ENCODE data around the gene NXPH1.
A peak's percentile ranks its signal among the peaks of the same experiment; 100 is the strongest.

Gene NXPH1

GRCh38 chr7:8441106-8441965, 7.9 kb downstream of the NXPH1 start:
- Histone ChIP-seq H3K36me3 (ENCODE audit: insufficient read depth, low read length) (no peaks in the 10 kb centered on the region), H3K9me3 (ENCODE audit: low read depth, low read length) (no peaks in the 10 kb centered on the region), H3K9ac (ENCODE audit: insufficient read length) (no peak overlapping the region), H3K4me3 (no peak overlapping the region), H3K27ac (no peak overlapping the region)
- DNase-seq (ENCODE audit: low read depth, low spot score), result no peak
- TF ChIP-seq EZH2 (IDR thresholded peaks at IDR 0.05), result no peak
- TF ChIP-seq FOXP2 (optimal IDR thresholded peaks at IDR 0.05; ENCODE audit: control extremely low read depth, extremely low read length, insufficient read depth), result no peak
- no peak for TF ChIP-seq POLR2AphosphoS5 (IDR thresholded peaks at IDR 0.05; ENCODE audit: borderline replicate concordance, low read depth, low read length)

GRCh38 chr7:8442051-8442813, 8.8 kb downstream of the NXPH1 start:
- Histone ChIP-seq H3K9ac (ENCODE audit: insufficient read length) (no peak overlapping the region), H3K9me3 (ENCODE audit: low read depth, low read length) (no peaks in the 10 kb centered on the region), H3K27ac (no peak overlapping the region), H3K36me3 (ENCODE audit: insufficient read depth, low read length) (no peaks in the 10 kb centered on the region), H3K4me3 (no peak overlapping the region)
- no peak for DNase-seq (ENCODE audit: low read depth, low spot score)
- TF ChIP-seq FOXP2 (optimal IDR thresholded peaks at IDR 0.05; ENCODE audit: control extremely low read depth, extremely low read length, insufficient read depth), result no peak
- no peak for TF ChIP-seq EZH2 (IDR thresholded peaks at IDR 0.05)
- TF ChIP-seq POLR2AphosphoS5 (IDR thresholded peaks at IDR 0.05; ENCODE audit: borderline replicate concordance, low read depth, low read length), result no peak

GRCh38 chr7:8442814-8443304, 9.4 kb downstream of the NXPH1 start:
- TF ChIP-seq EZH2 (IDR thresholded peaks at IDR 0.05), result no peak
- TF ChIP-seq POLR2AphosphoS5 (IDR thresholded peaks at IDR 0.05; ENCODE audit: borderline replicate concordance, low read depth, low read length), result no peak
- TF ChIP-seq FOXP2 (optimal IDR thresholded peaks at IDR 0.05; ENCODE audit: control extremely low read depth, extremely low read length, insufficient read depth), result no peak
- Histone ChIP-seq H3K9me3 (ENCODE audit: low read depth, low read length) (no peaks in the 10 kb centered on the region), H3K36me3 (ENCODE audit: insufficient read depth, low read length) (no peaks in the 10 kb centered on the region), H3K9ac (ENCODE audit: insufficient read length) (no peak overlapping the region), H3K27ac (no peak overlapping the region), H3K4me3 (peak overlapping the region; percentile 45; the same call in 1 of the 2 replicates)
- no peak for DNase-seq (ENCODE audit: low read depth, low spot score)

GRCh38 chr7:8443576-8444467, 10.4 kb downstream of the NXPH1 start:
- no peak overlapping the region for H3K4me3 ChIP-seq
- no peak for DNase-seq (ENCODE audit: low read depth, low spot score)
- no peak overlapping the region for H3K27ac ChIP-seq
- H3K36me3 ChIP-seq (ENCODE audit: insufficient read depth, low read length), result no peaks in the 10 kb centered on the region
- H3K9me3 ChIP-seq (ENCODE audit: low read depth, low read length), result no peaks in the 10 kb centered on the region
- TF ChIP-seq FOXP2 (optimal IDR thresholded peaks at IDR 0.05; ENCODE audit: control extremely low read depth, extremely low read length, insufficient read depth) (no peak), EZH2 (IDR thresholded peaks at IDR 0.05) (no peak), POLR2AphosphoS5 (IDR thresholded peaks at IDR 0.05; ENCODE audit: borderline replicate concordance, low read depth, low read length) (no peak)
- no peak overlapping the region for H3K9ac ChIP-seq (ENCODE audit: insufficient read length)

- no peaks in the 10 kb centered on the region for H3K9me3 ChIP-seq (ENCODE audit: low read depth, low read length)
- H3K4me3 ChIP-seq, result no peak overlapping the region
- no peak overlapping the region for H3K9ac ChIP-seq (ENCODE audit: insufficient read length)
- H3K27ac ChIP-seq, result no peak overlapping the region
- no peak for TF ChIP-seq EZH2 (IDR thresholded peaks at IDR 0.05)
- no peak for TF ChIP-seq POLR2AphosphoS5 (IDR thresholded peaks at IDR 0.05; ENCODE audit: borderline replicate concordance, low read depth, low read length)
- no peak for TF ChIP-seq FOXP2 (optimal IDR thresholded peaks at IDR 0.05; ENCODE audit: control extremely low read depth, extremely low read length, insufficient read depth)
- no peak for DNase-seq (ENCODE audit: low read depth, low spot score)
- H3K36me3 ChIP-seq (ENCODE audit: insufficient read depth, low read length), result no peaks in the 10 kb centered on the region
Measured at GRCh38 chr7:8444468-8444769, 11.0 kb downstream of the NXPH1 start.

GRCh38 chr7:8453535-8453934, 20.1 kb downstream of the NXPH1 start:
- Histone ChIP-seq H3K9me3 (ENCODE audit: low read depth, low read length) (no peaks in the 10 kb centered on the region), H3K9ac (ENCODE audit: insufficient read length) (no peak overlapping the region), H3K36me3 (ENCODE audit: insufficient read depth, low read length) (no peaks in the 10 kb centered on the region), H3K4me3 (no peak overlapping the region), H3K27ac (no peak overlapping the region)
- TF ChIP-seq POLR2AphosphoS5 (IDR thresholded peaks at IDR 0.05; ENCODE audit: borderline replicate concordance, low read depth, low read length) (no peak), FOXP2 (optimal IDR thresholded peaks at IDR 0.05; ENCODE audit: control extremely low read depth, extremely low read length, insufficient read depth) (no peak), EZH2 (IDR thresholded peaks at IDR 0.05) (no peak)
- DNase-seq (ENCODE audit: low read depth, low spot score), result no peak

GRCh38 chr7:8455426-8455825, 22.0 kb downstream of the NXPH1 start:
- no peak overlapping the region for H3K27ac ChIP-seq
- TF ChIP-seq POLR2AphosphoS5 (IDR thresholded peaks at IDR 0.05; ENCODE audit: borderline replicate concordance, low read depth, low read length), result no peak
- TF ChIP-seq EZH2 (IDR thresholded peaks at IDR 0.05), result no peak
- TF ChIP-seq FOXP2 (optimal IDR thresholded peaks at IDR 0.05; ENCODE audit: control extremely low read depth, extremely low read length, insufficient read depth), result no peak

More at GRCh38 chr7:8455426-8455825, 22.0 kb downstream of the NXPH1 start:
- H3K9ac ChIP-seq (ENCODE audit: insufficient read length), result no peak overlapping the region
- H3K4me3 ChIP-seq, result no peak overlapping the region
- no peaks in the 10 kb centered on the region for H3K36me3 ChIP-seq (ENCODE audit: insufficient read depth, low read length)
- no peak for DNase-seq (ENCODE audit: low read depth, low spot score)
- no peaks in the 10 kb centered on the region for H3K9me3 ChIP-seq (ENCODE audit: low read depth, low read length)
